K562 (cell line): ENCODE measurements around the gene LYPD3. TPM values are rescaled to one million over a fixed set of nuclear protein-coding genes. Genes with fewer than 3 reads are reported as not detected.

Experiments used
- E2F8 ChIP-seq: fragments of 450-650 bp; IDR thresholded peaks from 2 replicates; pipeline ENCODE4 v1.7.1; 2018; ENCODE audit warnings: mild to moderate bottlenecking, low read depth; ENCODE audit not compliant: partially characterized antibody
- ELK3 ChIP-seq: fragments of 450-650 bp; formaldehyde crosslinking; IDR thresholded peaks from 2 replicates; pipeline ENCODE4 v1.4.0; 2020; ENCODE audit warnings: mild to moderate bottlenecking
- JUND ChIP-seq, 2 experiments: IDR thresholded peaks; 2 replicates in 1 of 2; 3 replicates in 1 of 2; pipeline ENCODE4 v1.6.1; 2011; ENCODE audit warnings: borderline replicate concordance in 2 of 2, low read depth in 2 of 2, low read length in 2 of 2, improper control_type of control experiment in 1 of 2, missing biosample characterization in 1 of 2, missing genetic modification characterization in 1 of 2, missing genetic modification reagents in 1 of 2
- KDM1A ChIP-seq, 2 experiments: fragments of 450-650 bp; IDR thresholded peaks; 2 replicates each; pipeline ENCODE4 v1.6.1; 2016; ENCODE audit warnings: mild to moderate bottlenecking in 2 of 2
- KLF1 ChIP-seq: fragments of 450-650 bp; IDR thresholded peaks from 2 replicates; pipeline ENCODE4 v1.6.1; 2016; ENCODE audit warnings: missing genetic modification characterization, missing compliant biosample characterization
- NFIC ChIP-seq: fragments of 450-650 bp; IDR thresholded peaks from 2 replicates; pipeline ENCODE4 v1.6.1; 2017; ENCODE audit warnings: mild to moderate bottlenecking, inconsistent platforms
- NFXL1 ChIP-seq: fragments of 450-650 bp; formaldehyde crosslinking; IDR thresholded peaks from 2 replicates; pipeline ENCODE4 v1.4.0; 2021; ENCODE audit warnings: mild to moderate bottlenecking
- NR2C1 ChIP-seq, 2 experiments: fragments of 450-650 bp; IDR thresholded peaks; 2 replicates each; pipeline ENCODE4 v1.6.1; 2017; ENCODE audit warnings: mild to moderate bottlenecking in 2 of 2, antibody characterized with exemption in 1 of 2, inconsistent platforms in 1 of 2, missing compliant biosample characterization in 1 of 2, missing genetic modification characterization in 1 of 2
- RBM17 ChIP-seq: fragments of 200-400 bp; formaldehyde crosslinking; IDR thresholded peaks from 2 replicates; pipeline ENCODE4 v1.6.1; 2017; ENCODE audit warnings: low read depth, mild to moderate bottlenecking, low read length, borderline replicate concordance
- TAF9B ChIP-seq: fragments of 450-650 bp; IDR thresholded peaks from 2 replicates; pipeline ENCODE4 v1.6.1; 2018; ENCODE audit warnings: mild to moderate bottlenecking; ENCODE audit not compliant: partially characterized antibody
- TSC22D4 ChIP-seq: fragments of 450-650 bp; IDR thresholded peaks from 2 replicates; pipeline ENCODE4 v1.6.1; 2016; ENCODE audit warnings: missing genetic modification characterization, missing biosample characterization, control low read depth
- ZNF407 ChIP-seq: fragments of 450-650 bp; IDR thresholded peaks from 2 replicates; pipeline ENCODE4 v1.6.1; 2016; ENCODE audit warnings: low read depth
- polyA plus RNA-seq, 8 experiments: library from polyadenylated mRNA; depleted of rRNA in 4 of 8; stranded (reverse) in 5 of 8; unstranded in 3 of 8; fragments of >200 nt; fragmentation: Nextera tagmentation in 2 of 8; fragmentation: Illumina TruSeq in 1 of 8; extraction: Ambion mirVana in 2 of 8; extraction: Trizol in 1 of 8; gene quantifications; 2 replicates each; pipeline versions ENCODE4 v1.2.1 to v1.2.3, GENCODE V29; 2011 to 2014; ENCODE audit warnings: inconsistent platforms in 1 of 8, missing spikeins in 1 of 8
- total RNA-seq, 7 experiments: library from RNA; depleted of rRNA in 6 of 7; stranded (reverse); fragments of >200 nt in 6 of 7; fragmentation: Illumina TruSeq in 2 of 7; extraction: Trizol in 2 of 7; gene quantifications; 2 replicates each; pipeline versions ENCODE4 v1.2.1 to v1.2.3, GENCODE V29; 2011 to 2021; ENCODE audit warnings: low replicate concordance in 1 of 7
- TF ChIP-seq, protein P1 (sequence below): fragments of 450-650 bp; formaldehyde crosslinking; IDR thresholded peaks from 2 replicates; pipeline ENCODE4 v1.4.0; 2022; ENCODE audit warnings: missing genetic modification characterization

Gene LYPD3
- total and polyA plus RNA-seq, 9 of the 15 experiments (the other 6 are each of a cell fraction or from before 2014, with no cell fraction given): 0.04 to 0.33 (median 0.20) TPM; not detected in 1

- TF ChIP-seq E2F8: no peak
- no peak for TF ChIP-seq NFXL1
- TF ChIP-seq ZNF407: no peak
- TF ChIP-seq ELK3 (CRISPR knock-in tag): no peak
- no peak for TF ChIP-seq RBM17
- TF ChIP-seq NFIC: peak; percentile 39
- peak in 1 of 2 experiments; percentile 65; a peak in 2 of 4 replicates for TF ChIP-seq KDM1A (IDR thresholded peaks at IDR 0.05)
- TF ChIP-seq TSC22D4: no peak
- TF ChIP-seq, protein P1, sequence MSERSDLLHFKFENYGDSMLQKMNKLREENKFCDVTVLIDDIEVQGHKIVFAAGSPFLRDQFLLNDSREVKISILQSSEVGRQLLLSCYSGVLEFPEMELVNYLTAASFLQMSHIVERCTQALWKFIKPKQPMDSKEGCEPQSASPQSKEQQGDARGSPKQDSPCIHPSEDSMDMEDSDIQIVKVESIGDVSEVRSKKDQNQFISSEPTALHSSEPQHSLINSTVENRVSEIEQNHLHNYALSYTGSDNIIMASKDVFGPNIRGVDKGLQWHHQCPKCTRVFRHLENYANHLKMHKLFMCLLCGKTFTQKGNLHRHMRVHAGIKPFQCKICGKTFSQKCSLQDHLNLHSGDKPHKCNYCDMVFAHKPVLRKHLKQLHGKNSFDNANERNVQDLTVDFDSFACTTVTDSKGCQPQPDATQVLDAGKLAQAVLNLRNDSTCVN (CRISPR knock-in tag): no peak
- TF ChIP-seq TAF9B: no peak
- 0 out of 2 replicates have a peak, but pooled peaks have one; percentile 12 for TF ChIP-seq NR2C1 (IDR thresholded peaks at IDR 0.05)
- TF ChIP-seq NR2C1 (tag; IDR thresholded peaks at IDR 0.05): no peak
- TF ChIP-seq JUND (IDR thresholded peaks at IDR 0.05; ENCODE audit: borderline replicate concordance, low read depth, low read length): no peak
- TF ChIP-seq JUND (tag; IDR thresholded peaks at IDR 0.05; ENCODE audit: borderline replicate concordance, low read depth, low read length): no peak; the same call in 2 of the 3 replicates
- TF ChIP-seq KLF1 (tag): no peak
Observed at GRCh38 chr19:43444531-43445287, 20.7 kb downstream of the LYPD3 start (continued).
